ENCODE measurements around the gene CASQ2. TPM values are rescaled to one million over a fixed set of nuclear protein-coding genes. Genes with fewer than 3 reads are reported as not detected.
A peak's percentile ranks its signal among the peaks of the same experiment; 100 is the strongest.

The CASQ2 gene
- total RNA-seq: not detected

- H3K27ac Mint-ChIP-seq: no peak within 1 kb of the TSS
- intact Hi-C loops (cut with micrococcal nuclease): no loop called here
- CTCF ChIA-PET: interaction anchor here (1.6 kb wide), 1 partner anchor 62 kb away, joined by 5 read pairs; no protein-coding TSS in a partner anchor
- no peaks in the 10 kb centered on the region for H3K36me3 Mint-ChIP-seq
- H3K4me3 Mint-ChIP-seq: no peak within 1 kb of the TSS
- no peaks in the 10 kb centered on the region for H3K9me3 Mint-ChIP-seq
- POLR2A ChIA-PET: no interaction called here
- no peaks in the 10 kb centered on the region for H3K4me1 Mint-ChIP-seq (ENCODE audit: low read depth)
- DNase-seq: no peak
- H3K27me3 Mint-ChIP-seq: peaks cover 19% of the 10 kb centered on the region
Observed at GRCh38 chr1:115768549-115768948, at the start of gene CASQ2. CASQ2 (minus strand) TSS chr1:115768714; CDS start chr1:115768541, 173 bp downstream.

DNA sequence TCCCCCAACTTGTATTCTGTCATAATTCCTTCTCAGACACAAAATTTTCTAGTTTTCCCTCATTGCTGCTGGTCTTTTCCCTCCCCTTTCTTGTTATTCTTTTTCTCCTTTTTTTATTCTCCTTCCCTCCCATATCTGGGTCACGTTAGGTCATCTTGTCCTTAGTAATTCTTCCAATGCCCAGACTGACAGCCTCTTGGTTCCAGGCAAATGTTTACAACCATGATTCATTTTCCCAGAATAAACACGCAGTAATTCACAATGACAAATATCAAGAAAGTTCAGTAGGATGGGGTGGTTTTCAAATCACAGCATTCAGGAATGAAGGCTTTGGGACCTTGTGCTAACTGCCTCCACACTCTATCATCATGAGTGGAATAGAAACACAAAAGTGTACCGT lies 47.2 kb upstream of the CASQ2 start:
- ChIA-PET CTCF (no interaction called here), POLR2A (no interaction called here)
- intact Hi-C loops (cut with micrococcal nuclease): no loop called here
- H3K27me3 Mint-ChIP-seq: peaks cover 14% of the 10 kb centered on the region
- no peak overlapping the region for H3K27ac Mint-ChIP-seq
- no peaks in the 10 kb centered on the region for H3K4me1 Mint-ChIP-seq (ENCODE audit: low read depth)
- no peak overlapping the region for H3K4me3 Mint-ChIP-seq
- H3K9me3 Mint-ChIP-seq: no peaks in the 10 kb centered on the region
- no peaks in the 10 kb centered on the region for H3K36me3 Mint-ChIP-seq
- no peak for DNase-seq

DNA sequence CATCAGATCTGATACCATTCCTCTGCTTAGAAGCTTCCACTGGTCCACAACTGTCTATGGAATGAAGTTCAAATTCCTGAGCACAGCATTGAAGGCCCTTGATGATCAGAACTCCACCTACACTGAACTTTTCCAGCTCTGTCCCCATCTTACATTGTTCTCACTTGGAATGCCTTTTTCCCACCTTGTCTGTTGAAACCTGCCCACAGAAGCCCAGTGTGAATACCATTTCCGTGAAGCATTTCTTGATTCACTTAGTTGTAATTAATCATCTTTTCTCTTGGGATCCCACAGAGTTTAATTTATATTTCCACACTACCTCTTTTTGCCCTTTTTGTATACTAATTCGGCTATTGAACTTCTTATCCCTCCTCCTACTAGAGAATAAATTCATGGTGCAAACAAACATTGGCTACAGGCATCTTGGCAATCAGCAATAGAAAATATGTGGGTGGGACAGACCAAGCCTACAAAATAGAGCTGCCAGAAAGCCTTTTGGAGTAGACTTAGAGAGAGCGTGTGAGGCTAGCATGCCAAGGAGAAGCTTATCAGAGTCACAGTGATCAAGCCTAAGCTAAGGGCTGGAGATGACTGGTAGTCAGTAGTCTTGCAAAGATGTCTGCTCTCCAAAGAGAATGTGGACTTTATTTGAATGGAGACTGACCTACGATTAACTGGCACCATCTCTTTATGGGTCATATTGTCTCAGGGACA lies 46.3 kb upstream of the CASQ2 start:
- peaks cover 14% of the 10 kb centered on the region for H3K27me3 Mint-ChIP-seq
- intact Hi-C loops (cut with micrococcal nuclease): no loop called here
- H3K4me3 Mint-ChIP-seq: no peak overlapping the region
- no peak for DNase-seq
- ChIA-PET CTCF (no interaction called here), POLR2A (no interaction called here)
- no peaks in the 10 kb centered on the region for H3K9me3 Mint-ChIP-seq
- no peaks in the 10 kb centered on the region for H3K36me3 Mint-ChIP-seq
- H3K27ac Mint-ChIP-seq: no peak overlapping the region
- H3K4me1 Mint-ChIP-seq (ENCODE audit: low read depth): no peaks in the 10 kb centered on the region

- Mint-ChIP-seq H3K9me3 (no peaks in the 10 kb centered on the region), H3K27me3 (peaks cover 14% of the 10 kb centered on the region), H3K4me3 (no peak overlapping the region), H3K27ac (no peak overlapping the region), H3K4me1 (ENCODE audit: low read depth) (no peaks in the 10 kb centered on the region), H3K36me3 (no peaks in the 10 kb centered on the region)
- no peak for DNase-seq
- ChIA-PET CTCF (no interaction called here), POLR2A (no interaction called here)
- intact Hi-C loops (cut with micrococcal nuclease): no loop called here
Observed at GRCh38 chr1:115813727-115814126, 45.2 kb upstream of the CASQ2 start.

DNA sequence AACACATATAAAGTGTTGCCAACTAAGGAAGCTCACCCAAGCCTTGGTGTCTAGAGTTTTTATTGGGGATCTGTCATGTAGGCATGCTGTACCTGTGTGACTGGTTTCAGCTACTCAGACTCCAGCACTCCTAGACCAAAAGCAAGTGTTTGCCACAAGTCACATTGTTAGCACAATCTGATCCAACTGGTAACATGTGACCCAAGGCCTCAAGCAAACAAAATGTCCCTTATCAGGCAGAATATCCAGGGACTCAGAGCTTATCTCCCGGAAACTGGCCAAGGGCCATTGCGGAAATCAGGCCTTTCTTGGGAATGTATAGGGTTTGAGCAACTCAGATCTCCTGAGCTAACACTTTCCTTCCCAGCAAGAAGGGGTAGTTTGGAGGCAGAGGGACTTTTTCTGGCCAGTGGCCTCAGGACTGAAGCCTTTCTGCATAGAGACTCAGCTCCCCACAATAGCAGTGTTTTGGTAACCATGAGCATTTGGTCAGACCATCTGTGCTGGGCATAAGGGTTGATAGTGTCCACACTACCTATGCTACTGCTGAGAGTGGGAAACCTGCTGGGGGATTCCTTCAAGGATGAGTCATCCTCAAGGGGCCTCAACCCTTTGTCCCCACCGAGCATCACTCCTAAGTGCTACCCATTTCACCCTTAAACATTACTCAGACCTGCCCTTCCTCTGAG lies 42.8 kb upstream of the CASQ2 start:
- no peaks in the 10 kb centered on the region for H3K4me1 Mint-ChIP-seq (ENCODE audit: low read depth)
- no peaks in the 10 kb centered on the region for H3K36me3 Mint-ChIP-seq
- POLR2A ChIA-PET: no interaction called here
- no peak overlapping the region for H3K27ac Mint-ChIP-seq
- no peak for DNase-seq
- CTCF ChIA-PET: interaction anchor here (1.0 to 4.1 kb wide), 3 partner anchors 170 to 209 kb away, joined by 4 to 27 read pairs (median 9); no protein-coding TSS in a partner anchor
- H3K4me3 Mint-ChIP-seq: no peak overlapping the region
- H3K9me3 Mint-ChIP-seq: no peaks in the 10 kb centered on the region
- peaks cover 14% of the 10 kb centered on the region for H3K27me3 Mint-ChIP-seq
- intact Hi-C loops (cut with micrococcal nuclease): no loop called here

DNA sequence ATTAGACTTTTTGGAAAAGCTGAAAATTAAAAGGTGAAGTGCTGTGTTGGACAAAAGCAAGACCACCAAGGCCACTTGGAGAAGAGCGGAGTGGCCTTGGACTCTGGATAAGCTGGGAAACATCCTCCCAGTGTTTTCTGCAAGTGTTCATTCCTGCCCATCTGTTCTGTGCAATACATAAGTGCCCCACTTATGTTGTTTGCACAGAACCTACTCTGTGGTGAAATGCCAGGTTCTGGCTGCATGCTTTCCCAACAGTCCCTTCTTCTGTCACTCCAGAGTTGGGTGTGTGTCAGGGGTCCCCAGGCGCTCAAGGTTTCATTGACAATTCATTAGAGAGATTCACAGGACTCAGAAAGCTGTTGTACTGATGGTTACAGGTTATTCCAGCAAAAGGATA lies 42.1 kb upstream of the CASQ2 start:
- ChIA-PET CTCF (interaction anchor here (0.9 to 4.1 kb wide), 5 partner anchors 10 to 209 kb away, joined by 3 to 27 read pairs (median 4); no protein-coding TSS in a partner anchor), POLR2A (no interaction called here)

GRCh38 chr1:115809847-115810246 lies 41.3 kb upstream of the CASQ2 start:
- intact Hi-C loops (cut with micrococcal nuclease): no loop called here
- Mint-ChIP-seq H3K4me1 (ENCODE audit: low read depth) (no peaks in the 10 kb centered on the region), H3K9me3 (no peaks in the 10 kb centered on the region), H3K27me3 (peaks cover 12% of the 10 kb centered on the region), H3K36me3 (no peaks in the 10 kb centered on the region), H3K27ac (no peak overlapping the region), H3K4me3 (no peak overlapping the region)
- ChIA-PET POLR2A (no interaction called here), CTCF (interaction anchor here (0.9 to 4.1 kb wide), 4 partner anchors 9 to 210 kb away, joined by 3 to 27 read pairs (median 7); no protein-coding TSS in a partner anchor)
- DNase-seq: no peak

More for the DNA sequence above, 42.1 kb upstream of the CASQ2 start:
- intact Hi-C loops (cut with micrococcal nuclease): no loop called here
- no peaks in the 10 kb centered on the region for H3K9me3 Mint-ChIP-seq
- no peaks in the 10 kb centered on the region for H3K4me1 Mint-ChIP-seq (ENCODE audit: low read depth)
- H3K27me3 Mint-ChIP-seq: peaks cover 12% of the 10 kb centered on the region
- no peaks in the 10 kb centered on the region for H3K36me3 Mint-ChIP-seq
- H3K4me3 Mint-ChIP-seq: no peak overlapping the region
- H3K27ac Mint-ChIP-seq: no peak overlapping the region
- DNase-seq: no peak

DNA sequence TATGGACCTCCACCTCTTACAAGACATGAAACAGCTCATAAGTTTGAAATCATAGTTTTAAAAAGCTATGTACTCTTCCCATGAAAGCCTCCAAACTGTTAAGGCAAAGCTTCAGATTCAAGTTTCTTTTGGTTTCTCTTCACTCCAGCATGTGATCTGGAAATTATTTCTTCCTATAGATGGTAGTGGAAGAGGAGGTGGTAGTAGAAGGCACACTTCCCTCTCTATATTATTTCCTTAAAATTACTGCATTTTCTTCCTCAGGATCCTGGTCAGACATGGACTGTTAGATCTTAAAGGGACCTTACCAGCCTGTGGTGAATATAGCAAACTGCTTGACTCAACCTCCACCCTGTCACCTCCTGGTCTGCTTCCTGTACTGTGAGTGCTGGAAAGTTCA lies 40.6 kb upstream of the CASQ2 start:
- no peaks in the 10 kb centered on the region for H3K4me1 Mint-ChIP-seq (ENCODE audit: low read depth)
- no peak for DNase-seq
- no peaks in the 10 kb centered on the region for H3K36me3 Mint-ChIP-seq
- H3K4me3 Mint-ChIP-seq: no peak overlapping the region
- H3K27ac Mint-ChIP-seq: no peak overlapping the region
- no peaks in the 10 kb centered on the region for H3K9me3 Mint-ChIP-seq
- peaks cover 11% of the 10 kb centered on the region for H3K27me3 Mint-ChIP-seq
- CTCF ChIA-PET: interaction anchor here (1.7 to 4.1 kb wide), 2 partner anchors 172 to 211 kb away, joined by 11 to 27 read pairs; no protein-coding TSS in a partner anchor
- POLR2A ChIA-PET: no interaction called here
- intact Hi-C loops (cut with micrococcal nuclease): no loop called here

GRCh38 chr1:115807723-115808122 lies 39.2 kb upstream of the CASQ2 start:
- peaks cover 11% of the 10 kb centered on the region for H3K27me3 Mint-ChIP-seq
- no peak overlapping the region for H3K4me3 Mint-ChIP-seq
- ChIA-PET POLR2A (no interaction called here), CTCF (interaction anchor here (0.6 to 2.6 kb wide), 10 partner anchors 11 to 677 kb away, joined by 3 to 32 read pairs (median 4); no protein-coding TSS in a partner anchor)
- no peaks in the 10 kb centered on the region for H3K4me1 Mint-ChIP-seq (ENCODE audit: low read depth)
- intact Hi-C loops (cut with micrococcal nuclease): loop anchor here (1.0 kb wide), 1 partner anchor 174 kb away; no protein-coding TSS in a partner anchor
- peak; percentile 38 for DNase-seq
- H3K27ac Mint-ChIP-seq: no peak overlapping the region
- H3K9me3 Mint-ChIP-seq: no peaks in the 10 kb centered on the region
- no peaks in the 10 kb centered on the region for H3K36me3 Mint-ChIP-seq

GRCh38 chr1:115805597-115805996 lies 37.1 kb upstream of the CASQ2 start:
- POLR2A ChIA-PET: no interaction called here
- intact Hi-C loops (cut with micrococcal nuclease): no loop called here
- DNase-seq: no peak
- Mint-ChIP-seq H3K4me1 (ENCODE audit: low read depth) (no peaks in the 10 kb centered on the region), H3K36me3 (no peaks in the 10 kb centered on the region), H3K4me3 (no peak overlapping the region), H3K27ac (no peak overlapping the region), H3K9me3 (no peaks in the 10 kb centered on the region), H3K27me3 (peaks cover 11% of the 10 kb centered on the region)
- CTCF ChIA-PET: interaction anchor here (2.5 to 2.6 kb wide), 2 partner anchors 178 to 216 kb away, joined by 5 to 32 read pairs; no protein-coding TSS in a partner anchor

DNA sequence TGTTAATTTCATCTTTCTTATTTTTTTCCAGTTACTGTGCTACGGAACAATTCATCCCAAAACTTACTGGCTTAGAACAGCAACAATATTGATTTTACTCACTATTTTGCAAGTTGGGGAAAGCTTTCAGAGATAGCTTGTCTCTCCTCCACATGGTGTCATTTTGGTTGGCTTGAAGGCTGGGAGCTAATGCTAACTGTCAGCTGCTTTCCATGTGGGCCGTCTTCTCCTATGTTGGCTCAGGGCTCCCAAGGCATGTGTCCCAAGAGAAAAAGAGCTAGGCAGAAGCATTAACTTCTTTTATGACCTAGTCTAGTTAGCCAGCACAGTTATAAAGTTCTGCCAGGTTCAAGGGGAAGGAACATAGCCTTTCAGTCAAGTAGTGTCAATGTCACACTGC lies 33.9 kb upstream of the CASQ2 start:
- POLR2A ChIA-PET: no interaction called here
- Mint-ChIP-seq H3K27ac (no peak overlapping the region), H3K9me3 (no peaks in the 10 kb centered on the region), H3K4me3 (no peak overlapping the region), H3K27me3 (peaks cover 8% of the 10 kb centered on the region), H3K36me3 (no peaks in the 10 kb centered on the region), H3K4me1 (ENCODE audit: low read depth) (no peaks in the 10 kb centered on the region)
- intact Hi-C loops (cut with micrococcal nuclease): no loop called here
- DNase-seq: no peak
- CTCF ChIA-PET: no interaction called here

GRCh38 chr1:115797486-115797885 lies 29.0 kb upstream of the CASQ2 start:
- no peak overlapping the region for H3K4me3 Mint-ChIP-seq
- POLR2A ChIA-PET: no interaction called here

More at GRCh38 chr1:115797486-115797885, 29.0 kb upstream of the CASQ2 start:
- Mint-ChIP-seq H3K9me3 (no peaks in the 10 kb centered on the region), H3K36me3 (no peaks in the 10 kb centered on the region), H3K4me1 (ENCODE audit: low read depth) (no peaks in the 10 kb centered on the region), H3K27ac (no peak overlapping the region), H3K27me3 (peaks cover 13% of the 10 kb centered on the region)
- intact Hi-C loops (cut with micrococcal nuclease): no loop called here
- no peak for DNase-seq
- CTCF ChIA-PET: interaction anchor here (0.5 to 0.9 kb wide), 2 partner anchors 10 to 614 kb away, joined by 3 to 5 read pairs; no protein-coding TSS in a partner anchor
